ENCODE data around the gene RPL7L1. TPM values are rescaled to one million over a fixed set of nuclear protein-coding genes. Genes with fewer than 3 reads are reported as not detected.

RPL7L1 gene
- total RNA-seq, 1 experiment from 2014 or later: 84.1 TPM

DNA sequence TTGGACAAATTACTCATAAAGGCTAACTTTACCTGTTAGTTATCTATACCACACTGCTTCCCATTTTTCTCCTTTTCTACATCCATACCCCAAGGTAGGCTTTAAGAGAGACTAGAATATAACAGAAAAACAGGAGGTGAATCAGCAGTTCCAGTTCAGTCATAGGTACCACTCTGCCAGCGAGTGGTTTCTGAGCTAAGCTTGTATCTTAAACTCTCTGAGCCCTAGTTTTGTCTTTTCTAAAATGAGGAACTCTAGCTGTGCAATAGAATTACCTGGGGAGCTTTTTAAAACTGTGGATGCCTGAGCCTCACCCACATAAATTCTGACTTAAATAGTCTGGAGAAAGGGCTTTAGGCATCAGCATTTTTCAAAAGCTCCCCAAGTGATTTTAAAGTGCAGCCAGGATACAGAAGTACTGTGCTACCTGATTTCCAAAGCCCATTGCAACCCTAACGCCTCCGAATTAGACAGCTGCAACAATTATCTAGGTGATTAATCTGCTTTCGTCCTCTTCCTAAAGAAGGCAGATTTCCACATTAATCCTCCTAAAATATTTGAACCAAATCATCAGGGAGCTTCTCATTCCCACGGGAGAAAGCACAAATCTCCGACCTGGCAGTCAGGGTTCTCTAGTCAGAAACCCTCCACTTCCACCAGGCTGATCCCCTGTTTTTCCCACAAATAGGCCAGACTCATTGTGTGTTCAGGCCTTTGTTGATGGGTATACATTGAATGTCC is 37.4 kb upstream of the RPL7L1 start:
- Histone ChIP-seq H3K4me3 (no peak overlapping the region), H4K20me1 (ENCODE audit: insufficient read depth) (no peaks in the 10 kb centered on the region), H3K79me2 (ENCODE audit: low read depth) (no peaks in the 10 kb centered on the region), H3K4me1 (replicated peaks; ENCODE audit: insufficient read depth) (no peaks in the 10 kb centered on the region), H3K27ac (no peak overlapping the region), H3K4me2 (no peak overlapping the region), H3K27me3 (ENCODE audit: insufficient read depth, low read depth) (no peaks in the 10 kb centered on the region), H2AFZ (no peak overlapping the region), H3F3A (ENCODE audit: insufficient read depth, low read depth) (peaks cover 4% of the 10 kb centered on the region; the same call in 1 of the 2 replicates), H3K9me2 (ENCODE audit: insufficient read depth) (no peaks in the 10 kb centered on the region), H3K36me3 (ENCODE audit: low read depth) (no peaks in the 10 kb centered on the region), H3K9me3 (ENCODE audit: insufficient read depth, low read depth) (no peaks in the 10 kb centered on the region)
- ChIA-PET CTCF (no interaction called here), POLR2A (ENCODE audit: unreplicated experiment) (no interaction called here)
- intact Hi-C loops (cut with micrococcal nuclease; ENCODE audit: unreplicated experiment): no loop called here
- TF ChIP-seq EZH2 (IDR thresholded peaks at IDR 0.05; ENCODE audit: low read depth): no peak
- TF ChIP-seq CTCF (conservative IDR thresholded peaks at IDR 0.05): no peak
- no peak for DNase-seq
- no TSS peak for BruUV-seq (replicated peaks)

DNA sequence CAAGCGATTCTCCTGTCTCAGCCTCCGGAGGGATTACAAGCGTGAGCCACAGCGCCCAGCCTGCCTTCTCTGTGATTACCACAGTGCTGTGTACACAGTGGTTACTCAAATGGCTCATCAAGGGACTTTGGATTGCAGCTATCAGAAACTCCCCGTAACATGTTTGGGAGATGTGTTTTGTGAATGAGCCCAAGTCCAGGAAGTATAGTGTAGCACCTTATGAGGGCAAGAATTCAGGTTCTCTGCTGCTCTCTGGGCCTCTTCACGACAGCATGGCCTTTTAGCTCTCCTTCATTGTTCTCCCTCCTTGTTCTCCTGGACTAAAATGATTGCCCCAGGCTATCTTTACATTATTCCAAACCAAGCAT is 34.1 kb upstream of the RPL7L1 start:
- H3K4me1 ChIP-seq (replicated peaks; ENCODE audit: insufficient read depth): no peaks in the 10 kb centered on the region
- H3K27ac ChIP-seq: no peak overlapping the region
- no peak overlapping the region for H3K4me2 ChIP-seq
- H3K27me3 ChIP-seq (ENCODE audit: insufficient read depth, low read depth): no peaks in the 10 kb centered on the region
- H3K9me3 ChIP-seq (ENCODE audit: insufficient read depth, low read depth): no peaks in the 10 kb centered on the region
- no peaks in the 10 kb centered on the region for H4K20me1 ChIP-seq (ENCODE audit: insufficient read depth)
- TF ChIP-seq EZH2 (IDR thresholded peaks at IDR 0.05; ENCODE audit: low read depth) (no peak), CTCF (conservative IDR thresholded peaks at IDR 0.05) (no peak)
- POLR2A ChIA-PET (ENCODE audit: unreplicated experiment): interaction anchor here (0.6 kb wide), 1 partner anchor 100 kb away, joined by 3 read pairs; the partner anchor contains the start of gene TBCC
- no TSS peak for BruUV-seq (replicated peaks)
- H2AFZ ChIP-seq: no peak overlapping the region
- DNase-seq: no peak
- no peaks in the 10 kb centered on the region for H3K36me3 ChIP-seq (ENCODE audit: low read depth)
- H3K79me2 ChIP-seq (ENCODE audit: low read depth): no peaks in the 10 kb centered on the region
- no peaks in the 10 kb centered on the region for H3K9me2 ChIP-seq (ENCODE audit: insufficient read depth)
- peaks cover 4% of the 10 kb centered on the region; the same call in 1 of the 2 replicates for H3F3A ChIP-seq (ENCODE audit: insufficient read depth, low read depth)
- intact Hi-C loops (cut with micrococcal nuclease; ENCODE audit: unreplicated experiment): no loop called here
- CTCF ChIA-PET: interaction anchor here (0.6 kb wide), 1 partner anchor 64 kb away, joined by 8 read pairs; no protein-coding TSS in a partner anchor
- no peak overlapping the region for H3K4me3 ChIP-seq

GRCh38 chr6:42846505-42846904 is 32.9 kb upstream of the RPL7L1 start:
- POLR2A ChIA-PET (ENCODE audit: unreplicated experiment): no interaction called here
- no peaks in the 10 kb centered on the region for H4K20me1 ChIP-seq (ENCODE audit: insufficient read depth)
- CTCF ChIA-PET: no interaction called here
- no peaks in the 10 kb centered on the region for H3K9me2 ChIP-seq (ENCODE audit: insufficient read depth)
- no peak overlapping the region for H3K27ac ChIP-seq
- no peak overlapping the region for H2AFZ ChIP-seq
- intact Hi-C loops (cut with micrococcal nuclease; ENCODE audit: unreplicated experiment): no loop called here
- H3K4me2 ChIP-seq: no peak overlapping the region
- no peak overlapping the region for H3K4me3 ChIP-seq
- no peak for TF ChIP-seq CTCF (conservative IDR thresholded peaks at IDR 0.05)
- no peak for TF ChIP-seq EZH2 (IDR thresholded peaks at IDR 0.05; ENCODE audit: low read depth)
- H3K27me3 ChIP-seq (ENCODE audit: insufficient read depth, low read depth): no peaks in the 10 kb centered on the region
- BruUV-seq (replicated peaks): no TSS peak
- H3K9me3 ChIP-seq (ENCODE audit: insufficient read depth, low read depth): no peaks in the 10 kb centered on the region
- H3K36me3 ChIP-seq (ENCODE audit: low read depth): no peaks in the 10 kb centered on the region
- H3K4me1 ChIP-seq (replicated peaks; ENCODE audit: insufficient read depth): no peaks in the 10 kb centered on the region
- peak in 1 of 2 experiments; percentile 51 for DNase-seq
- H3F3A ChIP-seq (ENCODE audit: insufficient read depth, low read depth): peaks cover 4% of the 10 kb centered on the region
- H3K79me2 ChIP-seq (ENCODE audit: low read depth): no peaks in the 10 kb centered on the region

Measured in PC-9 (cell line).